Nephron progenitor cell (in vitro differentiated cells): ENCODE measurements around the gene PLCH1.
"Not testable (repeated sequence)": the region's sequence is repeated elsewhere in the genome, so short reads cannot be mapped to it uniquely, and the experiment has no call there.

Experiments
- DNase-seq: peaks from one replicate; pipeline ENCODE4 v3.0.0; 2021
- H3K27ac Mint-ChIP-seq: 2 replicates; pipeline ENCODE4 v1.8.0; 2021; ENCODE audit warnings: mild to moderate bottlenecking, moderate library complexity, mixed read lengths
- H3K27me3 Mint-ChIP-seq: 2 replicates; pipeline ENCODE4 v1.8.0; 2021; ENCODE audit warnings: mild to moderate bottlenecking, low read depth, mixed read lengths; ENCODE audit not compliant: poor library complexity
- H3K36me3 Mint-ChIP-seq: 2 replicates; pipeline ENCODE4 v1.8.0; 2021; ENCODE audit warnings: low read depth, mixed read lengths
- H3K4me1 Mint-ChIP-seq: 2 replicates; pipeline ENCODE4 v1.8.0; 2021; ENCODE audit warnings: mixed read lengths
- H3K4me3 Mint-ChIP-seq: 2 replicates; pipeline ENCODE4 v1.8.0; 2021; ENCODE audit warnings: mild to moderate bottlenecking, moderate library complexity, mixed read lengths
- H3K9me3 Mint-ChIP-seq: 2 replicates; pipeline ENCODE4 v1.8.0; 2021; ENCODE audit warnings: mild to moderate bottlenecking, moderate library complexity, mixed read lengths
- CTCF ChIP-seq: fragments of 200-600 bp; sonication (generic); IDR thresholded peaks from 2 replicates; pipeline ENCODE4 v1.5.0; 2021; ENCODE audit warnings: antibody characterized with exemption

The PLCH1 gene

GRCh38 chr3:155635056-155635455, 109.8 kb downstream of the PLCH1 start:
- Mint-ChIP-seq H3K4me1 (peaks cover 16% of the 10 kb centered on the region), H3K27me3 (no peaks in the 10 kb centered on the region)

GRCh38 chr3:155634121-155634719, 110.7 kb downstream of the PLCH1 start:
- TF ChIP-seq CTCF, result no peak
- peaks cover 24% of the 10 kb centered on the region for H3K4me1 Mint-ChIP-seq

More at GRCh38 chr3:155635056-155635455, 109.8 kb downstream of the PLCH1 start:
- Mint-ChIP-seq H3K27ac (no peak overlapping the region), H3K36me3 (peaks cover 6% of the 10 kb centered on the region), H3K4me3 (no peak overlapping the region), H3K9me3 (no peaks in the 10 kb centered on the region)
- DNase-seq, result no peak
- TF ChIP-seq CTCF, result no peak

DNA sequence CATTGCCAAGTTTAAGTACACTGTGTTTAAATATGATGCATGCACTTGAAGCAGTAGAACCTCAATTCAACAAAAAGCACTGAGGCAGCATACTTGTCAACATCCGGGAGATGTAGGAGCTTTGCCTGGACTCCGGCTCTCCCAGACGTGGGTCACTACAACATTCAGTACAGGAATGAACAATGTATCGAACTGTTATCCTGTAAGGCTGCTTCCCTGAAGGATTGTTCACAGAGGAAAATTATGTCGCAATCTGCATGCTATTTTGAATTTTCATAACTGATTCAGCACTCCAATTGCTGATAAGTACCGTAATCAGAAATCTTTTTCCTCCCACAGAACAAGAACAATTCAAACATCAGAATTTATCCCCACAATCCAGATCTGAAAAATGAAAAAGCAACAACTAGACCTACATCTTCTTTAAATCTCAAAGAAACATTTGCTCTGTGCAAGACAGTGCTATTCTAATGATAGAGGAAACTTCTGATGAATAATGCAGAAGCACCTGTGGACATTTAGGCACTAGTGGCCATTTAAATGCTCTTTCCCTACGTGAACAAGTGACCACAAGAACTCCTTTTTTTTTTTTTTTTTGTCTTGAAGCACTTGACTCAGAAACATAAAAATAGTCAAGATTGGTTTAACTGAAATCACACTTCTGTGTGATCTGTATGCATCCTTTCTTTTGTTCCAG, 113.4 kb downstream of the PLCH1 start:
- Mint-ChIP-seq H3K36me3 (peaks cover 13% of the 10 kb centered on the region), H3K4me1 (peaks cover 33% of the 10 kb centered on the region), H3K27me3 (peaks cover 4% of the 10 kb centered on the region), H3K9me3 (peaks cover 15% of the 10 kb centered on the region), H3K27ac (no peak overlapping the region), H3K4me3 (no peak overlapping the region)
- no peak for DNase-seq
- no peak for TF ChIP-seq CTCF

More at GRCh38 chr3:155634121-155634719, 110.7 kb downstream of the PLCH1 start:
- DNase-seq, result no peak
- Mint-ChIP-seq H3K27me3 (no peaks in the 10 kb centered on the region), H3K9me3 (no peaks in the 10 kb centered on the region), H3K36me3 (no peaks in the 10 kb centered on the region), H3K4me3 (no peak overlapping the region), H3K27ac (no peak overlapping the region)

DNA sequence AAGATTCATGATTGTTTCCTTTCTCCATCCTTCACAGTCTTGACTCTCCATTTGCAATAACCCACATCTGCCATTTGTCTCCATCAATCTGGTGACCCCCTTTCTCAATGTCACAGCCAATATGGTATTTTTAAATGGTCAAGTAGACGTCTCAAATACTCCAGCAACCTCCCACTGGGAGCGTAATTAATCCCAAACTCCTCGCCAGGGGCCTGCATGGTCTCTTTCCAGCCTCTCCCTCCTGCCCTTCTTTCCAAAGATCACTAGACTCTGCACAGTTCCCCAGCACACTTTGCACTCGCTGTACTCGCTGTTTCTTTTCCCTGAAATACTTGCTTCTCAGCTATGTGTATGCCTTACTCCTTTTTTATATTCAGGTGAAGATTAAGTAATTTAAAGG, 115.3 kb downstream of the PLCH1 start:
- Mint-ChIP-seq H3K4me1 (peaks cover 33% of the 10 kb centered on the region), H3K36me3 (peaks cover 30% of the 10 kb centered on the region), H3K27me3 (peaks cover 4% of the 10 kb centered on the region), H3K4me3 (no peak overlapping the region), H3K27ac (peak overlapping the region; percentile 84), H3K9me3 (peaks cover 33% of the 10 kb centered on the region)
- DNase-seq, result peak; percentile 12
- TF ChIP-seq CTCF, result no peak

GRCh38 chr3:155629056-155629455, 115.8 kb downstream of the PLCH1 start:
- no peak for DNase-seq
- peaks cover 38% of the 10 kb centered on the region for H3K9me3 Mint-ChIP-seq
- peak overlapping the region; percentile 84 for H3K27ac Mint-ChIP-seq
- no peak for TF ChIP-seq CTCF
- no peak overlapping the region for H3K4me3 Mint-ChIP-seq
- H3K36me3 Mint-ChIP-seq, result peaks cover 35% of the 10 kb centered on the region
- H3K27me3 Mint-ChIP-seq, result peaks cover 4% of the 10 kb centered on the region
- peaks cover 33% of the 10 kb centered on the region for H3K4me1 Mint-ChIP-seq

- DNase-seq, H3K27ac Mint-ChIP-seq, H3K4me3 Mint-ChIP-seq, H3K27me3 Mint-ChIP-seq: not testable (repeated sequence)
- Mint-ChIP-seq H3K36me3 (peaks cover 71% of the 10 kb centered on the region), H3K4me1 (peaks cover 11% of the 10 kb centered on the region), H3K9me3 (peaks cover 77% of the 10 kb centered on the region)
These were observed 122.2 kb downstream of the PLCH1 start for GRCh38 chr3:155622647-155623046.

- peaks cover 70% of the 10 kb centered on the region for H3K36me3 Mint-ChIP-seq
- peak overlapping the region; percentile 2 for H3K4me3 Mint-ChIP-seq
- peaks cover 11% of the 10 kb centered on the region for H3K4me1 Mint-ChIP-seq
- peaks cover 73% of the 10 kb centered on the region for H3K9me3 Mint-ChIP-seq
- not testable (repeated sequence) for H3K27me3 Mint-ChIP-seq, DNase-seq, H3K27ac Mint-ChIP-seq
These were observed 124.3 kb downstream of the PLCH1 start for GRCh38 chr3:155620552-155620951.
